Adrenal gland (tissue), 12 donors: ENCODE measurements around the gene ITPA. TPM values are rescaled to one million over a fixed set of nuclear protein-coding genes. Genes with fewer than 3 reads are reported as not detected.

Experiments used
- DNase-seq, 7 donors: peaks; one replicate each; pipeline ENCODE4 v3.0.0-alpha.2; 2019 to 2020
- H3K27ac ChIP-seq, 5 donors: fragments of 200-600 bp; sonication (generic) in 4 of 5; 1 replicate in 3 of 5; 2 replicates in 2 of 5; pipeline versions ENCODE4 v1.5.1 to v1.8.0; 2016 to 2020; ENCODE audit warnings: mild to moderate bottlenecking in 1 of 5
- H3K27me3 ChIP-seq: fragments of 200-600 bp; 2 replicates; pipeline ENCODE4 v1.8.0; 2021
- H3K36me3 ChIP-seq, 2 donors: fragments of 200-600 bp; replicated peaks in 1 of 2; 1 replicate in 1 of 2; 2 replicates in 1 of 2; pipeline versions ENCODE4 v1.5.1 to v1.8.0; 2018 to 2022
- H3K4me1 ChIP-seq, 2 donors: fragments of 200-600 bp; replicated peaks in 1 of 2; 1 replicate in 1 of 2; 2 replicates in 1 of 2; pipeline versions ENCODE4 v1.5.1 to v1.8.0; 2018 to 2021
- H3K4me3 ChIP-seq, 4 donors: fragments of 200-600 bp; sonication (generic) in 3 of 4; one replicate each; pipeline ENCODE4 v1.5.1; 2016 to 2018
- H3K9me3 ChIP-seq, 3 donors: fragments of 200-600 bp; sonication (generic) in 1 of 3; replicated peaks in 1 of 3; 1 replicate in 2 of 3; 2 replicates in 1 of 3; pipeline versions ENCODE4 v1.5.1 to v1.8.0; 2016 to 2021
- POLR2A ChIP-seq, 2 donors: fragments of 450-650 bp; IDR thresholded peaks; one replicate each; pipeline ENCODE4 v1.6.1; 2017; ENCODE audit warnings: antibody characterized with exemption in 2 of 2, mild to moderate bottlenecking in 2 of 2, moderate library complexity in 1 of 2
- WGBS, 4 donors: extraction: QIAGEN DNeasy Blood & Tissue Kit in 2 of 4; methylation state at CpG; one replicate each; pipeline versions ENCODE4 v1.1.5 to v1.1.7; 2013 to 2017; 5-methylcytosine and 5-hydroxymethylcytosine counted together
- intact Hi-C, 2 donors: fragments of 100-400 bp; cut with DNase I; formaldehyde crosslinking; loops; one replicate each; pipeline versions ENCODE4 v1.14.1 to v1.15.0; 2022 to 2023
- polyA plus RNA-seq, 3 donors: library from polyadenylated mRNA; stranded (reverse); fragments of 200-250 nt in 2 of 3; fragments of 350-450 nt in 1 of 3; fragmentation: Illumina TruSeq in 1 of 3; extraction: RNeasy Lipid Tissue Mini Kit (QIAGEN cat#74804) in 1 of 3; gene quantifications; one replicate each; pipeline ENCODE4 v1.2.3, GENCODE V29; 2013 to 2014
- total RNA-seq, 9 donors: library from RNA; depleted of rRNA in 4 of 9; stranded (reverse); fragments of >200 nt in 4 of 9; fragments of 120-200 nt in 1 of 9; fragmentation: NEBNext Ultra II Directional in 1 of 9; extraction: Animal tissue kit (Norgen Biotek cat#: 25700) in 1 of 9; gene quantifications; one replicate each; pipeline versions ENCODE4 v1.1.0 to v1.2.4, GENCODE V29; 2013 to 2023
- TF ChIP-seq, protein P1 (sequence below), 6 experiments: fragments of 450-650 bp in 4 of 6; fragments of 200-600 bp in 2 of 6; sonication (generic) in 1 of 6; IDR thresholded peaks; 1 replicate in 5 of 6; 2 replicates in 1 of 6; pipeline versions ENCODE4 v1.5.1 to v1.8.0; 2016 to 2021; ENCODE audit warnings: antibody characterized with exemption in 6 of 6, mild to moderate bottlenecking in 2 of 6, moderate library complexity in 1 of 6
- donor health status: healthy with polysubstance abuse.
- donor health status: Bipolar disorder and iron deficiency.
- donor health status: DM: yes; HTN: yes; CAD: no.
- donor health status: DM: no; HTN: no; CAD: no.
- donor health status: DM: no; HTN: no; CAD: no.
- donor health status: DM: yes; HTN: yes; CAD: no.

The ITPA gene
- total and polyA plus RNA-seq, 12 donors = 29.3 to 182 (median 62.5) TPM

DNA sequence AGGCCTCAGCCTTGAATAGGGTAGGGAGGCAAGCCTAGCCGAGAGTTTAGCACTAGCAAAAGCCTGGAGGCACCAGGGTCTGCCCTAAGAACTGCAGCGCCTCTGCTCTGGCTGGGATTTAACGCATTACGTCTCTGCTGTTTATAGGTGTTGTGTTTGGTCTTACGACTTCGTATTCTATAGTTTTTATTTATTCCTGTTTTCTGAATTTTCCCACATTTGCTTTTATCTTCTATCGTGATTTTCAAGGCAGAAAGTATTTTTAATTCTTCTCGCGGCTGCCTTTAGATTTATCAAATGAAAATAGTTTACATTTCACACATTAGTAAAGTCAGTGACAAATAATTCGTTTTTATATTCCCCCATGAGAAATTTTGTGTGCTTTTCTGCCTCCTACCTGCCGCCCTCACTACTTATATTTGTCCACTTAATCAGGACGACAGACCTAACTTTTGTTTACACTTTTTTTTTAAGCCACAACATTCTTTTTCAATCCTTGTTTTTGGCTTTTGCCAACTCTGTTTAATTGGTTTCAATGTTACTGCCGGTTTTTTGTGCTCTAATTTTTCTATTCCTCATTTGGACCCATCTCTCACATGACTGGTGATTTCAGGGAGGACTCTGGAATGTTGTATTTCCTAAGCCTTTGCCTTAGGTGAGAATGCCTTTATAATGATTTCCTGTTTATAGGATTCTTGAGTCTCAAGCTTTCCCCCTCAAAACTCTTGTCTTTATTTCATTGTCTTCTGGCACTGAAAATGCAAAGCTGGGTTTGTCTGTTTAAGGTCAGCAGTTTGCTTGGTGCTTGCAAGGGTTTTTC is 34.6 kb upstream of the ITPA start:
- peak in 1 of 7 donors; percentile 45 for DNase-seq
- TF ChIP-seq, protein P1, sequence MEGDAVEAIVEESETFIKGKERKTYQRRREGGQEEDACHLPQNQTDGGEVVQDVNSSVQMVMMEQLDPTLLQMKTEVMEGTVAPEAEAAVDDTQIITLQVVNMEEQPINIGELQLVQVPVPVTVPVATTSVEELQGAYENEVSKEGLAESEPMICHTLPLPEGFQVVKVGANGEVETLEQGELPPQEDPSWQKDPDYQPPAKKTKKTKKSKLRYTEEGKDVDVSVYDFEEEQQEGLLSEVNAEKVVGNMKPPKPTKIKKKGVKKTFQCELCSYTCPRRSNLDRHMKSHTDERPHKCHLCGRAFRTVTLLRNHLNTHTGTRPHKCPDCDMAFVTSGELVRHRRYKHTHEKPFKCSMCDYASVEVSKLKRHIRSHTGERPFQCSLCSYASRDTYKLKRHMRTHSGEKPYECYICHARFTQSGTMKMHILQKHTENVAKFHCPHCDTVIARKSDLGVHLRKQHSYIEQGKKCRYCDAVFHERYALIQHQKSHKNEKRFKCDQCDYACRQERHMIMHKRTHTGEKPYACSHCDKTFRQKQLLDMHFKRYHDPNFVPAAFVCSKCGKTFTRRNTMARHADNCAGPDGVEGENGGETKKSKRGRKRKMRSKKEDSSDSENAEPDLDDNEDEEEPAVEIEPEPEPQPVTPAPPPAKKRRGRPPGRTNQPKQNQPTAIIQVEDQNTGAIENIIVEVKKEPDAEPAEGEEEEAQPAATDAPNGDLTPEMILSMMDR (IDR thresholded peaks at IDR 0.05) = peak in 1 of 6 experiments; percentile 8
- TF ChIP-seq POLR2A (IDR thresholded peaks at IDR 0.05) = no peak
- Histone ChIP-seq H3K27me3 (no peaks in the 10 kb centered on the region), H3K4me1 (peaks cover 15 to 29% of the 10 kb centered on the region in 2 donors), H3K27ac (peak overlapping the region in 4 of 5 donors; percentile 47 to 83 (median 80)), H3K4me3 (peak overlapping the region; percentile 3 to 75 (median 70)), H3K9me3 (no peaks in the 10 kb centered on the region), H3K36me3 (no peaks in the 10 kb centered on the region)
- 8 to 12% (median 10%) methylated on average over 13 of the region's 13 CpGs for WGBS, 4 donors
- intact Hi-C loops = no loop called here

DNA sequence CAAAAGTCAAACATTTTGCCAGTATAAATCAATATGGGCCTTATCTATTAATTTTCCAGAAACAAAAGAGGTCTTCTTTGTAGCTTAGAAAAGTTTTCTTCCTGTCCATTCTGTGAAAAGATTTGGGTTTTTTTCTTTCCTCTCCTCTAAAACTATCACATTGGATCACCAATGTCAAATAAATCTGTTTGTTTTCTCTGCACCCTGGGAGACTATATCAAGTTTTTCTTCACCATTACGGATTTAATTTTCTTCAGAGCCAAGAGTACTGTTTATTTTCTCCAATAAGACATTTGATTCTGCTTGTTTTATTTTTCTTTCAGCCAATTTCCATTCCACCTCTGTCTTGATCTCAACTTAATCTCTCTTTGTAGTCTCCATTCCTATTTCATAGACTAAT is 34.0 kb upstream of the ITPA start:
- Histone ChIP-seq H3K4me3 (peak overlapping the region in 1 of 4 donors; percentile 75), H3K4me1 (peaks cover 15 to 29% of the 10 kb centered on the region in 2 donors), H3K9me3 (no peaks in the 10 kb centered on the region), H3K36me3 (no peaks in the 10 kb centered on the region), H3K27ac (peak overlapping the region in 2 of 5 donors; percentile 78 to 83), H3K27me3 (no peaks in the 10 kb centered on the region)
- TF ChIP-seq, protein P1 (IDR thresholded peaks at IDR 0.05) = no peak
- no peak for TF ChIP-seq POLR2A (IDR thresholded peaks at IDR 0.05)
- WGBS, 4 donors = 17 to 46% (median 34%) methylated on average over 1 of the region's 1 CpG
- intact Hi-C loops = no loop called here
- DNase-seq = no peak

DNA sequence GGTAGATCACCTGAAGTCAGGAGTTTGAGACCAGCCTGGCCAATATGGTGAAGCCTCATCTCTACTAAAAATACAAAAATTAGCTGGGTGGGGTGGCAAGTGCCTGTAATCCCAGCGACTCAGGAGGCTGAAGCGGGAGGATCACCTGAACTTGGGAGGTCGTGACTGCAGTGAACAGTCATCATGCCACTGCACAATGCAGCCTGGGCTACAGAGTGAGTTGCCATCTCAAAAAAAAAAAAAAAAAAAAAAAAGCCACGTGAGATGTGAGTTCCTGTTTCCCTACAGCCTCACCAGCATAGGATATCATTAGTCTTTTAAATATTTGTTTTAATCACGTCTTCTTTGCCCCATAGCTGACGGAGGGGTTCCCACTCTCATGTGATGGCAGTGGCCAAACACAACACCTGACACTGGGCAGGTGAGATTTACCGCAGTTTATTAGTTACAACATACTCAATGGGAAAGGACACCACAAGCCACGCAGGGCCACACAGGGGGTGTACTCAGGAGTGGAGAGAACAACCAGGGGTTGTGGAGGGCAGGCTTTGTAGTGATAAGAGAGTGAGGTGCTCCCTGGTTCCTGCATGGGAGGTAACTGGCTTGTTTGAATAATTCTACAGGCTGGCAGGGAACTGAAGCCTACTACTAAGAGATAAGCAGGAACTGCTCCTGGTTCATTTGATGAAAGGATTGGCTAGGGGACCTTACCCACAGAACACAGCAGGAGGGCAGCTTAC is 31.4 kb upstream of the ITPA start:
- intact Hi-C loops = no loop called here
- DNase-seq = no peak

DNA sequence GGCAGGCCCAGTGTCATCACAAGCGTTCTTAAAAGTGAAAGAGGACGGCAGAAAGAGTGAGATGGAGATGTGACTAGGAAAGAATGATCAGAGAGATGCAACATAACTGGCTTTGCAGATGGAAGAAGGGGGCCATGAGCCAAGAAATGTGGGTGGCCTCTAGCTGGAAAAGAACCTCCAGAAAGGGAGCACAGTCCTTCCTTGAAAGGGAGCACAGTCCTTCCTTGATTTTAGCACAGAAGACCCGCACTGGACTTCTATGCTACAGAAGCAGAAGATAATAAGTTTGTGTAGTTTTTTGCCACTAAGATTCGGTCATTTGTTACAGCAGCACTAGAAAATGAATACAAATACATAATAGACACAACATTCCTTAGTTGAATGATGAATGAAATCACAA is 29.0 kb upstream of the ITPA start:
- 69 to 82% (median 75%) methylated on average over 4 of the region's 4 CpGs for WGBS, 4 donors
- no peak for TF ChIP-seq POLR2A (IDR thresholded peaks at IDR 0.05)
- TF ChIP-seq, protein P1 (IDR thresholded peaks at IDR 0.05) = no peak
- intact Hi-C loops = no loop called here

More for the DNA sequence above, 31.4 kb upstream of the ITPA start:
- H3K27me3 ChIP-seq = no peaks in the 10 kb centered on the region
- H3K36me3 ChIP-seq = no peaks in the 10 kb centered on the region
- H3K4me1 ChIP-seq = peaks cover 11 to 23% of the 10 kb centered on the region in 2 donors
- H3K4me3 ChIP-seq = no peak overlapping the region
- TF ChIP-seq, protein P1 (IDR thresholded peaks at IDR 0.05) = no peak
- no peak for TF ChIP-seq POLR2A (IDR thresholded peaks at IDR 0.05)
- WGBS, 4 donors = 82 to 84% (median 83%) methylated on average over 8 of the region's 8 CpGs
- H3K27ac ChIP-seq = no peak overlapping the region
- no peaks in the 10 kb centered on the region for H3K9me3 ChIP-seq

More for the DNA sequence above, 29.0 kb upstream of the ITPA start:
- Histone ChIP-seq H3K4me3 (no peak overlapping the region), H3K9me3 (no peaks in the 10 kb centered on the region), H3K4me1 (peaks cover 3 to 10% of the 10 kb centered on the region in 2 donors), H3K36me3 (no peaks in the 10 kb centered on the region), H3K27ac (no peak overlapping the region), H3K27me3 (no peaks in the 10 kb centered on the region)
- no peak for DNase-seq
